ENCODE data around the gene OGT.

- TF ChIP-seq EZH2 (IDR thresholded peaks at IDR 0.05; ENCODE audit: low read length, missing control alignments) (no peak), CTCF (conservative IDR thresholded peaks at IDR 0.05 in 1 of 2, IDR thresholded peaks at IDR 0.05 in 1 of 2; ENCODE audit: low read depth in 1 of 2, low read length in 2 of 2) (no peak)
Observed at GRCh38 chrX:71623714-71624113, 90.8 kb downstream of the OGT start.
